NCI-H526 (cell line): ENCODE measurements around the gene FRYL.

ENCODE experiments used
- DNase-seq, 2 experiments: peaks; one replicate each; lab custom pipeline; 2025; lab: John Stamatoyannopoulos, UW

Gene FRYL

DNA sequence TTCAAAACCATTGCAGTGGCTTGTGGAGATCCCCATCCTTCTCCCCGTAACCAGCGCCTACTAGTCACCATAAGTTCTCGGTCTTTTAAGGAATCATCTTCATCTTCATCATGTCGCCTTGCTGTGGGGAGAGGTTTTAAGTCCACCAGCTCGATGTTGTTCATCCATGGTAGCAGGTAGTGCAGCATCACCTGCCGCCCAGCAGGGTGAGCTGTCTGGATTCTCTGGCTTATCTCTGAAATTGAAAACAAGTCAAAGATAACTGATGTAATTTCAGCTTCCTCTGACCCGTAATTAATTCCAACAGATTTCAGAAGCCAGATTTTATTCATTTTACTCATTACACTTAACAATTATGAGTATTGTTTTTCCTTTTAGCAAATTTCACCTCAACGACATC is 222.6 kb downstream of the FRYL start:
- peak in 1 of 2 experiments; percentile 17 for DNase-seq

DNA sequence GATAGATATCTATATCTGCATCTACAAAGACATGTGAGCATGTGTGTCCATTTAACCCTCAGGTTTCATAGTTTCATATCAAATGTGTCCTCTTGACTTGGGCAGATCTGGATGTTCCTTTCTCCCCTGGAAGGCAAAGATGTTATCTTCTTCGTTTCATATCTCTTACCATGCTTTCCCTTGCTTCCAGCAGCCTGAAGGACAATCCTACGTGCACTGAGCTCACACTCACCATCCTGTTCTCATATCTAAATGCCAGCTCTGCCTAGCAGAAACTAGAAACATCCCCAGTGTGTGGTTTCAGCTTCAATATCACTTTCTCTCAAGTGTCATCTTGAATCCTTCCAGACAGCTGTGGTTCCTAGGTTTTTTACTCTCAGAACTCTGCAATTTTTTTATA is 223.8 kb downstream of the FRYL start:
- DNase-seq = no peak

DNA sequence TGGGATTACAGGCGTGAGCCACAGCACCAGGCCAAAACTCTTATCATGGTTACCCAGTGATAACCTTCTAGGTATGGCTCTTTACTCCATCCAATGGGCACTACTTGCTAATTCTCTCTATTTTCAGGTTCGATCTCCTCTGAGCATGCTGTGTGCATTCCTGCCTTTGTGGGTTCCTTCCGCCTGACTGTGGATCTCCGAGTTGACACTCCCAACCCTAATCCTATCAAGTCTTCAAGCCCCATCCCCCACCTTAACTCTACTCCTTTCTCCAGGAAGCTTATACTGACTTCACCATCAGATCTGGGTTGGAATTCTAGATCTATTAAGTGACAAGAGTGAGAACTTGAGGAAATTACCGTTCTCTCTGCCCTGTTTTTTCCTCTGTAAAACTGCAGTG is 225.5 kb downstream of the FRYL start:
- DNase-seq = no peak

DNA sequence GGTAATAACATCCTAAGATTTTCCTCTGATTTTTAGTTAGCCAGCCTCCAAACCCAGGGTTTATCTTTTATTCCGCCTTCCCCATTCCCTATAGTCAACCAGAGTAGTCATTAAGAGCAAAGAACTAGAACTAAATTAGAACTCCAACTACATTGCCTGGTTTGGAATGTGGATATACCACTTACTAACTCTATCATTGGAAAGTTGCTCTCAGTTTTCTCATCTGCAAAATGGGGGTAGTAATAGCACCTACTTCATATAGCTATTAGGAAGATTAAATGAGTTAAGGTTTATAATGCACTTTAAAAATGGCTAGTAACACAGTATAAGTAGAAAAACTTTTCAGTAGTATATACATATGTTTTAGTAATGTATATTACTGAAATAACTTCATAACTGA is 226.4 kb downstream of the FRYL start:
- no peak for DNase-seq

DNA sequence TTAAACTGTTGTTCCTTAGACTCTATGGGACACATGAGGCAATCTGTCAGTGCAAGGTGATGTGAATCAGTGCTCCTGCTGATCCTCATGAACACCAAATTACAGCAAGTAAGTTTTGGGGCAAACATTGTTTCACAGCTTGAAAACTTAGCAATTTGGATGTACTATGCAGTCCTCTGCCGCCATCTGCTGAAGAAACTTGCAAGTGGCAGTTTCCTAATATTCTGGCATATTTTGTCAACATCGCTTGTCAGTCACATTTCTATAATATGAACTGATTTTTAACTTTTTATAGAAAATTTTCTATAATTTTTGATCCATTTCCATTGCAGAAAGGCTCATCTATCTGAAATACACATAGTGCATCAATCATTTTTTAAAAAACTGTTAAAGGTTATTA is 233.7 kb downstream of the FRYL start:
- DNase-seq = peak in 1 of 2 experiments; percentile 36

DNA sequence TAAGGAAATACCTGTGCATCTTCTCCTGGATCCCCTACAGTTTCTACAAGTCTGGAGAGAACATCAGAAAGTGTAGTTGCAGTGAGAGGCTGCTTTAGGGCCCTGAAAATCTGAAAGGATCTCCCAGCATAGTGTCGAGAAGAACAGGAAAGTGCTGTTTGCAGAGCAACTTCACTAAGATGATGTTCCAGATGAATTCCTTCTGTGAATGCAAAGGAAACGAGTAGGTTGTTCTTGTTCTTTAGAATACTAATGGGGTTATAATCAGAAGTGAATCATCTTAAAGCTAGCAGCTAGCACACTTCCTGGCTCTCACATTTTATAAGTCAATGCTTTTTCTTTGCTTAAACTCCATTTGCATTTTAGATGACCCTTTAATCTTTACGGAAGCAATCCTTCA is 236.3 kb downstream of the FRYL start:
- no peak for DNase-seq

DNA sequence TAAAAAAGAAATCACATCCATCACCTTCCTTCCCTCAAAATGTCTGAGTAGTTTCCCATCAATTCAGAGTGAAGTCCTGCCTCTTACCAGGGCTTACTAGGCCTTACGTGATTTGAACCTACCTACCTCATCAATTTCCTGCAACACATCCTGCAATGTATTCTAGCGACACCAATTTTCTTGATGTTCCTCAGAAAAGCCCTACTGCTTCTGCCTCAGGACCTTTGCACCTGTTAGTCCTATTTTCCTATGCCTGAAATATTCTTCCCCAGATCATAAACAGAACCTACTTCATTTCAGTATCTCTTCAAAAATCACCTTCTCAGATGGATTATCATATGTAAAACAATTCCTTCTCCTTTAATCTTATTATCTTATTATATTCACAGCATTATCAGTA is 237.2 kb downstream of the FRYL start:
- DNase-seq = no peak

DNA sequence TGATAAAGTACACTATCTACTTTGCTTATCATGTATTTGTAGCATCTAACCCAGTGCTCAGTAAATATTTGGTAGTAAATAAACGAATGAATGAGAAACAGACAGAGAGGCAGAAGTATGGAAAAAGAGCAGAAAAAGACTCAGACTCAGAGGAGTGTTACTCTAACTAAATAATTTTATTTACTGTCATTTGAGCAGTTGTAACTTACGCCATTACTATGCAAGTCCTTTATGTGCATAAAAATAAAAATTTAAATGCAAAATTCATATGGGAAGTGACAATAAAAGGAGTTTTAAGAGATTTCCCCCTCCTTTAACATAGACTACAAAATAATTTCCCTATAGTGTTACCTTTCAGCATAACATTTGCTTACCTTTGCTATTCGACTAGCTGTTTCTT is 240.5 kb downstream of the FRYL start:
- DNase-seq = no peak

DNA sequence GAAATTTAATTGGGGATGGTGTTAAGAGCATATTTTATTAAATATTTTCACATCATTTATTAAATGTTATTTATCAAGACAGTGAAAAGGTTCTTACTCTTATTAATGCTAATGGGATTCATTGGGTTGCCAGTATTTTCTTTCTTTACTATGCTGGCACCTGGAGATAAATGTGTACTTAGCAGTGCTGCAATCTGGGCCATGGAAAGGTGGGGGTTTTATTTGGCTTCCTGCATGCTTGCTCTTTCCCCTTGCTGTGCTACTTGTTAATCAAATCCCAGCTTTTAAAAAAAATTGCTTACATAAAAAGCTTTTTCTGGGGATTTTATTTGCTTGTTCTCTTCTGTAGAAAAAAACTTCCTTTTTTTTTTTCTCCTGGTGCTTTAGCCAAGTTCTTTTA is 241.7 kb downstream of the FRYL start:
- DNase-seq = no peak

DNA sequence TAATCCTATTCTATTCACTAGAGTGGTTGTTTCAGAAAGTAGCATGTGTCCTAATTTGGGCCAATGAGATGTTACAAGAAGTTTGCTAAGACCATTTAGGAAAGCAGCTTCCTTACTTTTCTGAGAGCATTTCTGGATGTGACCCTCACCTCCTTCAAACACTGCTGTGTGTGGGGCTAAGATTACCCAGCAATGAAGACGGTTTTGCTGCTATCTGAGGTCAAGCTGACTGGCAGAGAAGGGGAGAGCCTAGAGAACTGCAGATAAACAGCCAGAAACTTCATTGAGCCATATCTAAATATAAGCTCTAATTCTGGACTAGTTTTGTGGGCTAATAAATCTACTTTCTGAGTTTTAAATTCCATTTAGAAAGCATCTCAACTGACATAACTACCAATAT is 253.7 kb downstream of the FRYL start:
- DNase-seq = no peak

DNA sequence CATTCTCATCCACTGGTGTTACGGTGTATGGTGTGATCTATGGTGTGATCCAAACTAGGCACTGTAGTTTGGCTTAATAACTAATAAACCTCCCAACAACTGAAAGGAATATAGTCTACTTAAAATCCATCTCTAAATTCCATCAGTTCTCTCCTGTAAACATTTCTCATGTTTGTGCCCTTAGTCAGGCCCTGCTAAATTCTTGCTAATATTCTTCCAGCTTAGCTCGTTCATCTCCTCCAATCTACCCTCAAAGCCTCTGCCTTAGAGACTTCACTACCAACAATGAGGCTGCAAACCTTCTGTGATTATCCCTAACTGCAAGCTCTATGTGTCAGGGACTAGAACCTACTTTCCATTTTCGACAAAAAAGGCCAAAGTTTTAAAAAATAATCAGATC is 261.9 kb downstream of the FRYL start:
- DNase-seq = no peak

DNA sequence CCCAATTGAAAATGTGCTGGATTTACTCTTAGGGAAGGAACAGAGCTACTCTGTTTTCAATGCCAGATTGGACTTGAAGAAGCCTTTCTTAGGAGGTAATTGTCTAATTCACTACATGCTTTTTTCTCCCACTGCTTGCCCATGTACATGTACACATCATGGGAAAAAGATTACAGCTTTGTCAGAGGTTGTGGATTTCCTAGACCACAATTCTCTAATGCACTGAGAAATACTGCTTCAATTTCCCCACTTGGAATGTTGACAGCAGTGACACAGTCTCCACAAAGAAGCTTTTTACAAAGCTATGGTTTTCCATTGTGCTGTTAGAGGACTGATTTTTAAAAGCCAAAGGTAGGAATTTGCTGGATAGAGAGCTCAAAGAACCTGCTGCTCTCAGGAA is 270.5 kb downstream of the FRYL start:
- DNase-seq = no peak

DNA sequence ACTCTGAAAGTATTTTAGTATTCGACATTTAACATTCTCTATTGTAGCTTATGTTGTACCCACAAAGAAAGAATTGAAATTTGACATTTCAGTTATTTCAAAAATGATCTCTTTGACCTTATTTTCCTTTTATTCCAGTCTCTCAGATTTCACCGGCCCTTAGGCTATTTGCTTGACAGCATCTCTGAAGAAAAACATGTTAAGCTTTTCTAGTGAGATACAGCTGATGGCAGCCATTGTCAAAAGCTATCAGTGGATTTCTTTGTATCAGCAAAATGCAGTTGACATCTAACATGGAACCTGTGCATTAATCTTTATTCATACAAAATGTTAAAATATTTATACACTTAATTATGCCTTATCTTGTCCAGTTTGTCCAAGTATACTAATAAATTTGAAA is 273.4 kb downstream of the FRYL start:
- no peak for DNase-seq

DNA sequence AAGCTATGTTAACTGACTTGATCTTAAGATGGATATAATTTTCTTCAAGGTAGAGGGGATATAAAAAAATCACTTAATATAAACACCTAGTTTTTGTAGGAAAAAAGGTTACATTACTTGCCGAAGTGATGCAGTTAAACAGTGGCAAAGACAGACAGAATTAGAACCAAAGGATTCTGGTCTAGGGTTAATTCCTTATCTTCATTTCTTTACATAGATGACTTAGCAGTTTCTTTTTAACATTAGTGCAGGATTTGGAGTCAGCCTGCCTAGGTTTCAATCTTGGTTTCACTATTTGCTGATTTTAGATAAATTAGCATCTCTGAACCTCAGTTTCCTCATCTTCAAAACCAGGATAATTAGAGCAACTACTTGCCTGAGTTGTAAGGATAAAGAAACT is 275.7 kb downstream of the FRYL start:
- DNase-seq = no peak

DNA sequence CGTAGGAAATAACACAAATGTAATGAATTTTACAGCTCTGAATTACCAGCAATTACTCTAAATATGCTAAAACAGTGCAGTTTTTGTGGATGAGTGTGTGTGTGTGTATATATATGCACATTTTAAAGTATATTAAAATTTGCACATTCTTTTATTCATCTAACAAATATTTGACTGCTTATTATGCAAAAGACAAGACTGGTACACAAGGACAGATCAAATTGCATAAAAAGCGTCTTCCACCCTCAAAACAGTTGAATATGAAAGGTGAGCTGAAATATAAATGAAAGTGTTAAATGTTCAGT is 276.1 kb downstream of the FRYL start:
- no peak for DNase-seq

DNA sequence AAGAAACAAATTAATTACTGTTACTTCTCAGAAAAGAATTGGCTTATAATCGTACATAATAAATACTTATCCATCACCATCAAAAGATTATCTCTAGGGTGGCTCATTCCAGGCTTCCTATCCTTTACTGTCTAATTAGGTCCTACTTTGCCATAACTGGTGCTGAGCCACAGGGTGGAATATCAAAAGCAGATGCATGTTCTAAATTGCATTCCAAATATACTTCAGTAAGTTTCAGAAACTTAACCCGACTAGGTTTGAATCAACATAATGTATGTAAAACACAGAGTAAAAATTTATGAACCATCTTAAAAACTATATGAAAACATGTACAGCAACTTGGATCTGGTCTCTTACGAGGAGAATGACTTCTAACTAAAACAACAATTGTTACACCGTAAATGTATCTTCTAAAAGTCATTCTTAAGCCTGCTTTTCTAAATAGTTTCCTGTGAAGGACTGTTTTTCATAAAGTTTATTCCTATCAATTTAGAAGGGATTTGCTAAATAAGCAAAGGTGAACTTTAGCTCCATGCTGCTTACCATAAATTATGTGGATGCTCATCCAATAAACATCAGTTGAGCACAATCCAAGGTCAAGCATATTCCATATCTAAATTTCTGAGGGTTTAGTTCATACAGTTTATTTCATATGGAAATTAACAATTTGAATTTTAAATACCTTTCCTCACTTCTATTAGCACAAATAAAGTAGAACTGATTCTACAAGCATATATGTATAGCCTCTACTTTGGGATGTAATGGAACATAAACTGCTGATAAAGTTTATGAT is 276.6 kb downstream of the FRYL start:
- no peak for DNase-seq

DNA sequence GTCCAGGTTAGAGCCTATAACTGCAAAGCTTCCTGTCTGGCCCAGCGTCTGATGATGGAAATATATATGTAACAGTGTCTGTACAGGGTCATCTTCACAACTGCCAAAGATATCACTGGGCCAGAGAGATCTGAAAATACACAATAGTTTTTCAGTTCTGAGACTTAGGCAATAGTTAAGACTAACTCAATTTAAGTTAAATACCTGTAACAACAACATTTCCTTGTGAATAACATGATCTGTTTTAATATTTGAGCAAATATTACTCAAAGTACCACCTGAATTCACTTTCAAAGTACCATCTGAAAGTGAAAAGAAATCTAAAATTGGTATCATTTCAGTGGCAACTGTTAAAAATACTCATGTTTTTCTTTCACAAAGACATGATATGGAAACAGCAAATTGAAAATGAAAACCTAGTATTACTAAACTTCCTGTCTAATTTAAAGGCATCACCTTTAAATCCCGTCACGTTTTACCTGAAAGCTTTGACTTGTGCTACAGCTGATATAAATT is 280.5 kb downstream of the FRYL start:
- no peak for DNase-seq

DNA sequence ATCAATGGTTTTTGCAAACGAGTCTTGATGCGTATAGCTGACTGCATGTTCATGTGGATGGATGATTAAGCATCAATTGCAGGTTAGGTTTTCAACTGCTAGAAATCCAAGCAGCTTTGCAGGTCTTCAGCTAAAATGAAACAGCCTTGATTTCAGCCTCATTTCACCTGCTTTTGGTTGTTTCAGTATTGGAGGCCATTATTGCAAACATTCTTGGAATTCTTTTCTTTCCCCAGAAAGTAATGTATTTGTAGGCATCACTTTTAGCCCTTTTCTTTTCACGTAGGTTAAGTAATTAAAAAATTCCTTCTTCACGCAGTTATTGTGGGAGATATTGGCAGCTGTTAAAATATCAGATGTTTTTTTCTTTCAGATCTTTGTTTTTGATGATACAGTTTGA is 281.2 kb downstream of the FRYL start:
- no peak for DNase-seq

DNA sequence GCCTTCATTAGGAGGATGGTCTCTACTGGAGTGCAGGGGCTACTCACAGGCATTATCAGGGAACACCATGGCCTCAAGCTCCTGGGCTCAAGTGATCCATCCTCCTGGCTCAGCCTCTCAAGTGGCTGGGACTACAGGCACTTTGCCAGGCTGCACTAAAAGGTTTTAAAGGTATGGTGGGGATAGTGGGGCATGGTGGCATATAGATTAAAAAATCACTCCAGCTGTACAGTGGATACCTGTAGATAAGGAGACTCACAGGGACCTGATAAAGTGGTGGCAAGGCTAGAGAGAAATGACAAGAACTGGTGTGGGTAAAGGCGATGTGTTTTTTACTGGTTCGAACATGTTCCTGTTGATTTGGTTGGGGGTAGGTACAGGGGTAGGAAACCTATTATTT is 284.1 kb downstream of the FRYL start:
- DNase-seq = no peak

DNA sequence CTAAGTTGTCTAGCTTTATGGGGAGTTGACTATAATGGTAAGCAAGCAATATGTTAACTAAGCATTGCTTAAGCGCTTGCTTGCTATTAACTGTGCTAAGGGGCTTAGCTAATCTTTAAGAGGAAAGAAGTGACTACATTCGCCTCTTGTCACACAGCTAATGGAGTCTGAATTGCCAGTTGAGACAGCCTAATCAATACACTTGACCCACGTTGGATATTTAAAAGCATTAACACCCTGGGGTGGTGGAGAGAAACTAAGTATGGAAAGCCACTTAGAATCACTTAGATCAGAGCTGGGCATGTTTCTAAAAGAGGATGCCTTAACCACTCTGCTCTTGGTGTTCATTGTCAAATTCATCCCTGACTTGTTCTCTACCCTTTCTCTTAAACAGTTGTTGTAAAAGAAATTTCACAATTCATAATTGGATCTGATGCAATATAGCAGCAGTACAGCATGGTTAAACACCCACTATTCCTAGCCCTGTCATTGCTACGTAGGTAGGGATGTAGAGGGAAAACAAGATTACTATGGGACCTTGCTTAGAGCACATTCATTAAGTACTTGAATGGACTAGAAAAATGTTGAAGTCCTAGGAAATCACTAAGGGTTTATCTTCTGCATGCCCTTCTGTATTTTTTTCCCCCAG is 286.5 kb downstream of the FRYL start:
- no peak for DNase-seq

DNA sequence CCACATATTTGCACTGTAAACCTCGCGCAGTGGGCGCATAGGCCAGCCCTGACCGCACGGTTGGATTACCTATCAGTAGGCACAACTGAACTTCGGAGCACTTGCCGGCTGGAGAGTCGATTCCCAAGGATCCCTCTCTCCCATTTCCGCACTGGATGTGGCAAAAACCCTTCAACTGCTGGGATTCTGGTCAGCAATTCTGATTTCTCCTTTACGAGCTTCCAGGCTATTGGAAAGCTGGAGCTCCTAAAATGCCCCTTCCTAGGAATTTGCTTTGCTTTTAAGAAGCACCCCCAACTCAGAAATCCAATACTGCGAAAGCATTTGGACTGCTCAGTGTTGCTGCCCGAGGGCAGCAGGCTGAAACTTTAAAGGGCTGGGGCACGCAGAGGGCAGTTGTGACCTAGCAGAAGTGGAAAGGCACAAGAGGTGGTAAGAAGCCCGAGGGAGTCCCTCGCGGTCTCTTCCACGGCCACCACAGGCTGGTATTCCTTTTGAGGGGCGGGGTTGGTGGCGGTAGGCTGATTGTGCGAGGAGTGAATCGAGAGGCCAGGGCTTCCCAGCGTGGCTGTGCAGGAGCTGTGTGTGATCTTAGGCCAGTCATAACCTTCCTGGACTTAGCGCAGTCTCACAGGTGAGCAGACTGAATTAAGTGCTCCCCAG is 288.4 kb downstream of the FRYL start:
- no peak for DNase-seq

DNA sequence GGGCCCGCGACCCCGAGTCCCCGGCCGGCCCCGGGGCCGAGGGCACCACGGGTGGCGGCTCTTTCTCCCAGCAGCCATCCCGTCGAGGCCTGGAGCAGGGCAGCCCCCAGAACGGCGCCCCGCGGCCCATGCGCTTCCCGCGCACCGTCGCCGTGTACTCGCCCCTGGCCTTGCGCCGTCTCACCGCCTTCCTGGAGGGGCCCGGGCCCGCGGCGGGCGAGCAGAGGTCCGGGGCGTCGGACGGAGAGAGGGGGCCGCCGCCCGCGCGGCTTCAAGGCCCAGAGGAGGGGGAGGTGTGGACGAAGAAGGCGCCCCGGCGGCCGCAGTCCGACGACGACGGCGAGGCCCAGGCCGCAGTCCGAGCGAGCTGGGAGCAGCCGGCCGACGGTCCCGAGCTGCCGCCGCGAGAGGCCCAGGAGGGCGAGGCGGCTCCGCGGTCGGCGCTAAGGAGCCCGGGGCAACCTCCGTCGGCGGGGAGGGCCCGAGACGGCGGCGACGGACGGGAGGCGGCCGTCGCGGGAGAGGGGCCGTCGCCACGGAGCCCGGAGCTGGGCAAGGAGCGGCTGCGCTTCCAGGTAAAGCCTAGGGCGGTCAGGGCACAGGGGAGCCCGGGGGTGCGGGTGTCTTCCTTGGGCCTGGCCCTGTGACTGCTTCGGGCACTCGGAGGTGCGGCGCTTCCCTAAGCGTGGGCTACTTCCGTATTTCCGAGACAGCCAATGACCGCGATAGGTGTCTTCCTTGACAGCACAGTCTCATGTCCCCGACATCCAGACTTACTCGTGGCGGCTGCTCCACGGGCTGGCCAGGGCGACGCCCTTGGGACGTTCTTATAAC is 289.2 kb downstream of the FRYL start:
- DNase-seq = no peak
